Stomach (tissue), 9 donors: Measurements from ENCODE around the gene NUCKS1. TPM values are rescaled to one million over a fixed set of nuclear protein-coding genes. Genes with fewer than 3 reads are reported as not detected.

Experiments
- DNase-seq, 2 donors: peaks; one replicate each; pipeline versions ENCODE4 v3.0.0 to v3.0.0-alpha.2; 2013 to 2019
- H3K27ac ChIP-seq, 5 donors: fragments of 200-600 bp in 4 of 5; sonication (generic) in 4 of 5; one replicate each; pipeline ENCODE4 v1.5.1; 2013 to 2019; ENCODE audit warnings: mild to moderate bottlenecking in 1 of 5, moderate library complexity in 1 of 5
- H3K27me3 ChIP-seq, 3 donors: fragments of 200-600 bp; sonication (generic); one replicate each; pipeline ENCODE4 v1.5.1; 2017 to 2019; ENCODE audit warnings: mixed run types in 1 of 3
- H3K36me3 ChIP-seq, 4 donors: fragments of 200-600 bp; sonication (generic); 1 replicate in 3 of 4; 2 replicates in 1 of 4; pipeline ENCODE4 v1.5.1; 2016 to 2019
- H3K4me1 ChIP-seq, 4 donors: fragments of 200-600 bp; sonication (generic); one replicate each; pipeline ENCODE4 v1.5.1; 2016 to 2019
- H3K4me3 ChIP-seq, 4 donors: fragments of 200-600 bp; sonication (generic) in 3 of 4; one replicate each; pipeline ENCODE4 v1.5.1; 2016 to 2019; ENCODE audit warnings: mild to moderate bottlenecking in 1 of 4
- H3K9me3 ChIP-seq, 4 donors: fragments of 200-600 bp; sonication (generic); one replicate each; pipeline ENCODE4 v1.5.1; 2016 to 2019
- EP300 ChIP-seq: sonication (generic); formaldehyde crosslinking; IDR thresholded peaks from one replicate; pipeline ENCODE4 v1.6.1; 2017; ENCODE audit warnings: antibody characterized with exemption
- POLR2A ChIP-seq, 4 donors: fragments of 450-650 bp; IDR thresholded peaks; one replicate each; pipeline ENCODE4 v1.6.1; 2016; ENCODE audit warnings: antibody characterized with exemption in 4 of 4, control low read depth in 2 of 4, mild to moderate bottlenecking in 1 of 4, moderate library complexity in 1 of 4
- POLR2AphosphoS5 ChIP-seq, 3 donors: sonication (generic); formaldehyde crosslinking; IDR thresholded peaks; one replicate each; pipeline ENCODE4 v1.6.1; 2016; ENCODE audit warnings: antibody characterized with exemption in 3 of 3
- WGBS, 5 donors: extraction: QIAGEN DNeasy Blood & Tissue Kit in 3 of 5; methylation state at CpG; one replicate each; pipeline versions ENCODE4 v1.1.5 to v1.1.7; 2013 to 2018; 5-methylcytosine and 5-hydroxymethylcytosine counted together
- intact Hi-C: fragments of 100-400 bp; cut with DNase I; formaldehyde crosslinking; loops from one replicate; pipeline ENCODE4 v1.15.1; 2023; ENCODE audit warnings: low total_unique reads
- polyA plus RNA-seq, 3 donors: library from polyadenylated mRNA; stranded (reverse); fragments of 200-250 nt; gene quantifications; one replicate each; pipeline ENCODE4 v1.2.3, GENCODE V29; 2013
- total RNA-seq, 5 donors: library from RNA; depleted of rRNA; stranded (reverse); fragments of >200 nt; gene quantifications; one replicate each; pipeline versions ENCODE4 v1.1.0 to v1.2.3, GENCODE V29; 2014 to 2016
- TF ChIP-seq, protein P1 (sequence below), 7 experiments: fragments of 450-650 bp in 4 of 7; fragments of 200-600 bp in 3 of 7; sonication (generic) in 3 of 7; IDR thresholded peaks; one replicate each; pipeline ENCODE4 v1.5.1; 2016 to 2019; ENCODE audit warnings: antibody characterized with exemption in 7 of 7, control low read depth in 2 of 7, mild to moderate bottlenecking in 1 of 7
- donor health status: healthy with polysubstance abuse.
- donor health status: Bipolar disorder and iron deficiency.
- donor health status: healthy.

Gene NUCKS1
- total and polyA plus RNA-seq, 8 donors, result 28.0 to 330 (median 44.0) TPM

DNA sequence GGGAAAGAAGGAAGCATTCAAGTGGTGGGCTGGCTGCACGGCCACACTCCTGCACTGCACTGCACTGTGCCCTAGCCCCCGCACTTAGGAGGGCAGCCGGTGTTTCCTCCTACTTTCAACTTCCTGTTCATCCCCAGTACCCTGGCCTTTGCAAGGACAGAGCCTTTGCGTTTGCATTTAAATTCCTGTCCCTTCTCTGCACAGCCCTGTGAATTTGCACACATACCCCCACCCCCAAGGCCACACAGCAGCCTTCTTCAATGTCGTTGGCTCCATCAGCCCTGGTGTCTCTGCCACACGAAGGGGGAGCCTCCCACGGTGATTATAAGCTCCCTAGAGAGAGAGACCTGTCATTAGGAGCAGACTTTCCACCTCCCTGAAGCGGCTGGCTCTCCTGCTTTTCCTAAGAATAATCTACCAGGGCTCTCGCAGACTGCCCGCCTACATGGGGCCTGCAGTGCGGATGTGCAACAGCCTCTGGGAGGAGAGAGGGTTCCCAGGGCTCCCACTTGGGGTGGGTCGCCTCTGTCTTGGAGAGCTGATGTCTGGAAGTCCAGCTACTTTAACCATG lies 56.5 kb downstream of the NUCKS1 start:
- Histone ChIP-seq H3K27ac (no peak overlapping the region), H3K36me3 (no peaks in the 10 kb centered on the region), H3K27me3 (no peaks in the 10 kb centered on the region), H3K4me3 (no peak overlapping the region), H3K4me1 (no peaks in the 10 kb centered on the region), H3K9me3 (no peaks in the 10 kb centered on the region)
- no peak for DNase-seq
- TF ChIP-seq POLR2A (IDR thresholded peaks at IDR 0.05) (no peak), EP300 (no peak), POLR2AphosphoS5 (IDR thresholded peaks at IDR 0.05) (no peak)
- TF ChIP-seq, protein P1, sequence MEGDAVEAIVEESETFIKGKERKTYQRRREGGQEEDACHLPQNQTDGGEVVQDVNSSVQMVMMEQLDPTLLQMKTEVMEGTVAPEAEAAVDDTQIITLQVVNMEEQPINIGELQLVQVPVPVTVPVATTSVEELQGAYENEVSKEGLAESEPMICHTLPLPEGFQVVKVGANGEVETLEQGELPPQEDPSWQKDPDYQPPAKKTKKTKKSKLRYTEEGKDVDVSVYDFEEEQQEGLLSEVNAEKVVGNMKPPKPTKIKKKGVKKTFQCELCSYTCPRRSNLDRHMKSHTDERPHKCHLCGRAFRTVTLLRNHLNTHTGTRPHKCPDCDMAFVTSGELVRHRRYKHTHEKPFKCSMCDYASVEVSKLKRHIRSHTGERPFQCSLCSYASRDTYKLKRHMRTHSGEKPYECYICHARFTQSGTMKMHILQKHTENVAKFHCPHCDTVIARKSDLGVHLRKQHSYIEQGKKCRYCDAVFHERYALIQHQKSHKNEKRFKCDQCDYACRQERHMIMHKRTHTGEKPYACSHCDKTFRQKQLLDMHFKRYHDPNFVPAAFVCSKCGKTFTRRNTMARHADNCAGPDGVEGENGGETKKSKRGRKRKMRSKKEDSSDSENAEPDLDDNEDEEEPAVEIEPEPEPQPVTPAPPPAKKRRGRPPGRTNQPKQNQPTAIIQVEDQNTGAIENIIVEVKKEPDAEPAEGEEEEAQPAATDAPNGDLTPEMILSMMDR (IDR thresholded peaks at IDR 0.05), result no peak
- WGBS, 5 donors, result 56 to 66% (median 59%) methylated on average over 11 to 12 of the region's 12 CpGs
- intact Hi-C loops, result no loop called here

DNA sequence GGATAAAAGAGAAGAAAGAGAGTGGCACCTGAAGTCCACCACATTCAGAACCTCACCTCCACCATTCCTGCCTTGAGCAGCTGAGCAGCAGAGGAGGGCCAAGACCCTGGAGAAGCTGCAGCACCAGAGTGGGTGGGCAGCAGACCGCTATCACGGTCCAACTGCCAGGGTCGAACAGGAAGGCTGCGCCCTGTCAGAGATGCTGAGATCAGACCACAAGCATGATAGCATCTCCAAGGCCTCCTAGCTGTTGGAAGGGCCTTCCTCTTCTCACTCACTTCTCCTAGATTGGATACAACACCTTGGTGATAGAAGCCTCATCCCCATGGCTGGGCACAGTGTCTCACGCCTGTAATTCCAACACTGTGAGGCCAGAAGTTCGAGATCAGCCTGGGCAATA lies 57.6 kb downstream of the NUCKS1 start:
- no peaks in the 10 kb centered on the region for H3K9me3 ChIP-seq
- H3K4me3 ChIP-seq, result no peak overlapping the region
- no peaks in the 10 kb centered on the region for H3K36me3 ChIP-seq
- no peak overlapping the region for H3K27ac ChIP-seq
- TF ChIP-seq EP300 (no peak), POLR2AphosphoS5 (IDR thresholded peaks at IDR 0.05) (no peak), POLR2A (IDR thresholded peaks at IDR 0.05) (no peak)
- TF ChIP-seq, protein P1 (IDR thresholded peaks at IDR 0.05), result no peak
- intact Hi-C loops, result no loop called here
- DNase-seq, result no peak
- no peaks in the 10 kb centered on the region for H3K27me3 ChIP-seq
- 73 to 92% (median 87%) methylated on average over 6 of the region's 6 CpGs for WGBS, 5 donors
- no peaks in the 10 kb centered on the region for H3K4me1 ChIP-seq

DNA sequence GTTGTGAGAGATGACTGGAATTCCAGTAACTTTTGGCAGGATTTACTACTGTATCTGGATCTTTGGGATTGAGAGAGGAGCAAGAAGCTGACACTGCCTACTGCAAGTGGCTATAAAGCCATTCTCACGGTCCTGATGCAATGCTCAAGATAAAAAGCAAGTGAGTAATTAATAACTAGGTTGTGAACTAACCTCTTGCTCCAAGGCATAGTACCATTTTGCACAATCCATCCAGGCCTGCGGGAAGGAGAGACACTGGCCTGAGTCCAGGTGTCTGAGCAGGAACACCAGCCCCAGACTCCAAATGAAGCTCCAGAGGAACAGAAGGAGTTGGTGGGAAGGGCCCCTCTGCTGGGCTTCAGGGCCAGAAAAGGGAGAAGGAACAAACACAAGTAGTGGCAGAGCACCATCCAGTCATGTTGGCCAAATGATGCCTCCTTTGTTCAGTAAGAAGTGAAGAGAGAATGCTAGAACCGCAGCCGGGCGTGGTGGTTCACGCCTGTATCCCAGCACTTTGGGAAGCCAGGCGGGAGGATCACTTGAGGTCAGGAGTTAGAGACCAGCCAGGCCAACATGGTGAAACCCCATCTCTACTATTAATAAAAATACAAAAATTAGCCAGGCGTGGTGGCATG lies 59.7 kb downstream of the NUCKS1 start:
- H3K4me1 ChIP-seq, result no peaks in the 10 kb centered on the region
- no peak overlapping the region for H3K4me3 ChIP-seq
- TF ChIP-seq POLR2AphosphoS5 (IDR thresholded peaks at IDR 0.05) (no peak), POLR2A (IDR thresholded peaks at IDR 0.05) (no peak), EP300 (no peak)
- TF ChIP-seq, protein P1 (IDR thresholded peaks at IDR 0.05), result no peak
- no peaks in the 10 kb centered on the region for H3K36me3 ChIP-seq
- no peak for DNase-seq
- no peaks in the 10 kb centered on the region for H3K9me3 ChIP-seq
- H3K27me3 ChIP-seq, result no peaks in the 10 kb centered on the region
- no peak overlapping the region for H3K27ac ChIP-seq
- intact Hi-C loops, result no loop called here
- 82 to 89% (median 85%) methylated on average over 8 of the region's 8 CpGs for WGBS, 5 donors

DNA sequence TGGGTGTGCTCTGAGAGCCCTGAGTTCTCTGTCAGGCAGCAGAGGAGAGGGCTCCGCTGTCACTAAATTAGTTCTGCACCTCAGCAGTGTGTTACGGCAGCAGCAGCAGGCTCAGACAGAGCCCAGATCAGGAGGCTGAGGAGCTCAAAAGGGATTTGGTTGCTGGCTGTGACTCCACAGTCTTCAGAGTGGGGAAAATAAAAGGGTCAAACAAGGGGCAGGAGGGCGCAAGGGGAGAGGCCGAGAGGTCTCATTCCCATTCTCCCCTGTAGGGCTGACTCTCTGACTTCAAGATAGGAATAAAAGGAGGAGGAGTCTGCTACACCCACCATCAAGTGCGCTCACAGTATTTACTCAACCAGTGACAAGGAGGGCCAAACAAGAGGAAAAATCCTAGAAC lies 60.5 kb downstream of the NUCKS1 start:
- H3K4me3 ChIP-seq, result no peak overlapping the region
- H3K36me3 ChIP-seq, result no peaks in the 10 kb centered on the region
- no peak for DNase-seq
- intact Hi-C loops, result no loop called here
- H3K27me3 ChIP-seq, result no peaks in the 10 kb centered on the region
- 76 to 90% (median 86%) methylated on average over 5 of the region's 5 CpGs for WGBS, 5 donors
- no peaks in the 10 kb centered on the region for H3K9me3 ChIP-seq
- no peaks in the 10 kb centered on the region for H3K4me1 ChIP-seq
- TF ChIP-seq POLR2A (IDR thresholded peaks at IDR 0.05), result no peak
- TF ChIP-seq EP300, result no peak
- TF ChIP-seq, protein P1 (IDR thresholded peaks at IDR 0.05), result no peak
- TF ChIP-seq POLR2AphosphoS5 (IDR thresholded peaks at IDR 0.05), result no peak
- H3K27ac ChIP-seq, result no peak overlapping the region
